AG04449 (cell line): ENCODE measurements around the gene ABCC9.

Source experiments
- CTCF ChIA-PET: fragments of 350-600 bp; formaldehyde crosslinking; extraction: SDS; loops from one replicate; lab custom pipeline; 2021; ENCODE audit warnings: antibody characterized with exemption; lab: Yijun Ruan, JAX
- POLR2A ChIA-PET: fragments of 400-600, 350-600 bp; formaldehyde crosslinking; extraction: SDS; loops from one replicate; lab custom pipeline; 2020; ENCODE audit warnings: antibody characterized with exemption, inconsistent platforms; lab: Yijun Ruan, JAX
- DNase-seq: peaks from one replicate; pipeline ENCODE4 v3.0.0-alpha.2; 2010; ENCODE audit warnings: low read depth, low spot score
- H3K4me3 ChIP-seq: 2 replicates; pipeline ENCODE4 v1.5.1; 2011; ENCODE audit warnings: low read depth, mild to moderate bottlenecking, control low read depth, low read length
- TF ChIP-seq, protein P1 (sequence below): IDR thresholded peaks from one replicate; pipeline ENCODE4 v1.5.1; 2011; ENCODE audit warnings: mild to moderate bottlenecking, moderate library complexity, low read length, control low read depth, inconsistent platforms; ENCODE audit not compliant: insufficient read depth; ENCODE audit errors: missing control alignments

Gene ABCC9

DNA sequence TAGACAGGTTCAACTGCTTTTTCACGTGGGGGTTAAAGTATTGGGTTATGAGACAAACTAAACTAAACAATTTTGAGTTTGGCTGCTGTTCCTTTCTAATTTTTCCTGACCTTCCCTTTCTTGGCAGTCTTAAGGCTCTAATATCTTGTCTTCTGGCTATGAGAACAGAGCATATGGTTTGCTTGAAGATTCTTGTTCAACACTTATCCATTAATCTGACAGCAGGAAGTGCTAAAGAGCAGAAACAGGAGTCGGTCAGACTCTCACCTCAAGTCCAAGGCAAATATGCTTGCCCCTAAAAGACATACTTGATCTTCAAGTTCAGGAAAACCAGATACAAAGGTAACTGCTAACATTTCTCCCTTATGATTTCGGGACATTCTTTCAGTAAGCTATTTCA is 114.1 kb downstream of the ABCC9 start:
- DNase-seq, result no peak
- H3K4me3 ChIP-seq, result no peak overlapping the region
- POLR2A ChIA-PET, result no interaction called here
- TF ChIP-seq, protein P1, sequence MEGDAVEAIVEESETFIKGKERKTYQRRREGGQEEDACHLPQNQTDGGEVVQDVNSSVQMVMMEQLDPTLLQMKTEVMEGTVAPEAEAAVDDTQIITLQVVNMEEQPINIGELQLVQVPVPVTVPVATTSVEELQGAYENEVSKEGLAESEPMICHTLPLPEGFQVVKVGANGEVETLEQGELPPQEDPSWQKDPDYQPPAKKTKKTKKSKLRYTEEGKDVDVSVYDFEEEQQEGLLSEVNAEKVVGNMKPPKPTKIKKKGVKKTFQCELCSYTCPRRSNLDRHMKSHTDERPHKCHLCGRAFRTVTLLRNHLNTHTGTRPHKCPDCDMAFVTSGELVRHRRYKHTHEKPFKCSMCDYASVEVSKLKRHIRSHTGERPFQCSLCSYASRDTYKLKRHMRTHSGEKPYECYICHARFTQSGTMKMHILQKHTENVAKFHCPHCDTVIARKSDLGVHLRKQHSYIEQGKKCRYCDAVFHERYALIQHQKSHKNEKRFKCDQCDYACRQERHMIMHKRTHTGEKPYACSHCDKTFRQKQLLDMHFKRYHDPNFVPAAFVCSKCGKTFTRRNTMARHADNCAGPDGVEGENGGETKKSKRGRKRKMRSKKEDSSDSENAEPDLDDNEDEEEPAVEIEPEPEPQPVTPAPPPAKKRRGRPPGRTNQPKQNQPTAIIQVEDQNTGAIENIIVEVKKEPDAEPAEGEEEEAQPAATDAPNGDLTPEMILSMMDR, result no peak
- CTCF ChIA-PET, result no interaction called here

DNA sequence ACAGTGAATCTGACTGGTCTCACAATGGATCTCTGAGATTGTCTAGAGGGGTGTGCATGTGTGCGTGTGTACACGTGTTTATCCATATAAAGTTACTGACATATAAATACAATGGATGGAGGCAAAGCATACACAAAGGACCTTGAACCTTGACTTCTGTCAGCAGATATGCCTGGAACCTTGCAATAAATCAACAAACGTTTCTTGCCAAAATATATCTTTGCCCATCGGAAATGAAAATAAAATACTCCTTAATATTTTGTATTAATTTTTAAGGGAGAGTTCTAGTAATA is 114.7 kb downstream of the ABCC9 start:
- ChIA-PET POLR2A (no interaction called here), CTCF (no interaction called here)
- no peak for DNase-seq
- no peak overlapping the region for H3K4me3 ChIP-seq
- TF ChIP-seq, protein P1, result no peak

DNA sequence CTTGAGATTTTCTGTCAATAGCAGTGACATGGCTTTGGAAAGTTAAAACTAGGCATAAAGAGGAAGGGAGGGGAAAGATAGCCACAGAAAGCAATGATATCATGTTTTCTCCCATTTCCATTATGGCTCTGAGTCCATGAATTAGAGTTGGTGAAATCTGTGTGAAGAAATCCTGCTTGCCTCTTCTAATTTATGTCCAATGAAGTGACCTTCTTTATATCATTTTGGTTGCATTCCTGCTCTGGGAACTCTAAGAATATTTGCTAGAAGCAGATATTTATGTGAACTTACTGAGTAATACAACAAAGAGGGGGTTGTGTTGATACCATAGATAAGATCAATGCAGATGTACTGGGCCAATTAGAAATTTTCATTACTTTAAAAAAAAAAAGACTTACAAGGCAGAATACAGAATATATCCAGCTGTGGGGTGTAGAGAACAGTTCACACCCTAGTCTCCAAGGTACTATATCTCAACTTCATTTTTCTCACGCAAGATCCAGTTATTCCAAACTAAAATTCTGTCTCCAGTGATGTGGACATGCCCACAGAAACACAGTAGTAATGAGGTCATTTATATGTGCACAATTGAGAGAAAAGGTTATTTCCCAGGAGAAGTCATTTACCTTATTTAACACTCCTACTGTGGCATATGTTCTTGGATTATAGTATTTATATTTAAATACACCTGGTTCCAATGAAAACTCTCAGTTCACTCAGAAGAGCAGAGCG is 115.2 kb downstream of the ABCC9 start:
- CTCF ChIA-PET, result no interaction called here
- POLR2A ChIA-PET, result no interaction called here
- TF ChIP-seq, protein P1, result no peak
- no peak overlapping the region for H3K4me3 ChIP-seq
- no peak for DNase-seq

DNA sequence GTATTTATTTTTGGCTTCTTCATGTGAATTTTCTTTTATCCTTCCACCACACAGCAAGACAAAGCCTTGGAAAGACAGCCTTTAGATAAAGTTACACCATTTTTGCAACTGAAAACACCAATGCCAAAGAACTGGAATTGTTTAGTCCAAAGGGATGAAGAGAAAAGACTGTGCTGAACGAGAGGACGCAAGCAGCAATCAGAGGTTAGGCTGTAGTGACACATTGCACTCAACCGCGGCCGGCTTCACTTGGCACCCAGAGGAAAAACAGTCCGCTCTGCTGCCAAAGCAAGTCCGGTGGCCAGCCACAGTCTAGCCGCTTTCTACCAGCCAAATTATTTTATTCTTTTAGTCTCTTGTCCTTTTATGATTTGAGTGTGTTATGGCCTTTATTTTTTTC is 117.6 kb downstream of the ABCC9 start:
- TF ChIP-seq, protein P1, result no peak
- no peak for DNase-seq
- ChIA-PET POLR2A (no interaction called here), CTCF (no interaction called here)
- no peak overlapping the region for H3K4me3 ChIP-seq

DNA sequence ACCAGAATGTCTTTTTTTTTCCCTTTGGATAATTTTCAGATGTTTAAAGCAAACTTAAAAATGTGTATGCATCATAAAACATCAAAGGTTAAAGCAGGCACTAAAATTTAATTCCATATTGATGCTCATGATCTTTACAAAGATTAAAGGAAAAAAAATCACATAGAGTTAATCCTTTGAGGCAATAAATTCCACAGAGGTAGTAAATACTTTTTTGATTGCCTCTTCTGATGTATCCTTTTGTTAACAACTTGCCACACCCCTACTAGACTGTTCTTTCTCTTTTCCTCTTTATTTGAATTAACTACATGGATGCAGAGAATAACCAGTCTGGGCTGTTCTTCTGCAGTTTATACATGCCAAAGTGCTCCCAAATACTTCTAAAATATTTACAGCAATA is 121.5 kb downstream of the ABCC9 start:
- ChIA-PET POLR2A (no interaction called here), CTCF (no interaction called here)
- no peak overlapping the region for H3K4me3 ChIP-seq
- TF ChIP-seq, protein P1, result no peak
- no peak for DNase-seq

DNA sequence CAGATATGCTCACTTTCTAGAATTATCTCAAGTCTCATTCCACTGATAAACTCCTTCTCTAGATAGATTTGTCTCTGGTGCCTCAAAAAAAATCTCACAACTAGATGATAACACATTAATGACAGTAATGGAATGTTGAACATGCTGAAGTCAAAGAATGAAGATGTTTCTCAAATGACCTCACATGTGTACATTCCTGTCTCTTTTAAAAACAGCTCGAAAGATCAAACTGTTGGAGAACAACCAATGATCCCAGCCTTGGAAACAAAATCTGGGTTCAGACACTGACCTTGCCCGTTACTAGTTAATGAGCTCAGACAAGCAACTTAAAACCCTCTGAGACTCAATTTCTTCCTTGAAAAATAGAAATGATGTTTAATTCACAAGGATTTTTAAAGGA is 122.0 kb downstream of the ABCC9 start:
- TF ChIP-seq, protein P1, result no peak
- ChIA-PET POLR2A (no interaction called here), CTCF (no interaction called here)
- no peak overlapping the region for H3K4me3 ChIP-seq
- DNase-seq, result no peak
